Aorta (tissue), 5 donors: Measurements from ENCODE around the gene CENPV. TPM values are rescaled to one million over a fixed set of nuclear protein-coding genes. Genes with fewer than 3 reads are reported as not detected.
A peak's percentile ranks its signal among the peaks of the same experiment; 100 is the strongest.

Experiments
- ATAC-seq: fragments of 200-7000 bp; cut with Tn5 transposase; one replicate; pipeline ENCODE4 v1.9.1; 2022; ENCODE audit warnings: moderate library complexity; ENCODE audit not compliant: low FRiP score
- DNase-seq, 2 donors: peaks; one replicate each; pipeline ENCODE4 v3.0.0-alpha.2; 2020
- H3K27ac ChIP-seq, 2 donors: one replicate each; pipeline ENCODE4 v1.5.1; 2013; ENCODE audit warnings: low read length in 2 of 2, mild to moderate bottlenecking in 2 of 2, moderate library complexity in 2 of 2, control low read depth in 1 of 2, inconsistent platforms in 1 of 2, low read depth in 1 of 2
- H3K27me3 ChIP-seq, 2 donors: one replicate each; pipeline ENCODE4 v1.6.1; 2013; ENCODE audit warnings: control low read depth in 1 of 2, low read length in 1 of 2, mild to moderate bottlenecking in 1 of 2, moderate library complexity in 1 of 2; ENCODE audit not compliant: insufficient read depth in 2 of 2, control insufficient read depth in 1 of 2
- H3K36me3 ChIP-seq, 2 donors: one replicate each; pipeline ENCODE4 v1.6.1; 2013; ENCODE audit warnings: control low read depth in 1 of 2, low read length in 1 of 2, mild to moderate bottlenecking in 1 of 2; ENCODE audit not compliant: insufficient read depth in 2 of 2, control insufficient read depth in 1 of 2
- H3K4me1 ChIP-seq, 2 donors: one replicate each; pipeline ENCODE4 v1.6.1; 2013; ENCODE audit warnings: low read length in 2 of 2, control low read depth in 1 of 2, mild to moderate bottlenecking in 1 of 2, moderate library complexity in 1 of 2; ENCODE audit not compliant: insufficient read depth in 2 of 2, control insufficient read depth in 1 of 2
- H3K4me3 ChIP-seq, 2 donors: one replicate each; pipeline ENCODE4 v1.5.1; 2013; ENCODE audit warnings: low read length in 2 of 2, control low read depth in 1 of 2, mild to moderate bottlenecking in 1 of 2
- H3K9me3 ChIP-seq: one replicate; pipeline ENCODE4 v1.6.1; 2013; ENCODE audit warnings: mild to moderate bottlenecking, low read length; ENCODE audit not compliant: control insufficient read depth
- WGBS, 2 donors: extraction: QIAGEN DNeasy Blood & Tissue Kit; methylation state at CpG; one replicate each; pipeline ENCODE4 v1.1.7; 2013; 5-methylcytosine and 5-hydroxymethylcytosine counted together
- intact Hi-C, 2 donors: fragments of 100-400 bp; cut with DNase I; formaldehyde crosslinking; loops; one replicate each; pipeline versions ENCODE4 v1.14.2 to v1.15.0; 2022
- polyA plus RNA-seq, 2 donors: library from polyadenylated mRNA; stranded (reverse); fragments of 200-250 nt; gene quantifications; one replicate each; pipeline ENCODE4 v1.2.3, GENCODE V29; 2013
- total RNA-seq, 2 donors: library from RNA; stranded (reverse); fragmentation: NEBNext Ultra II Directional; extraction: Animal tissue kit (Norgen Biotek cat#: 25700); gene quantifications; one replicate each; pipeline ENCODE4 v1.2.1, GENCODE V29; 2021
- donor health status: healthy with polysubstance abuse.
- donor health status: Bipolar disorder and iron deficiency.
- donor health status: DM: no; HTN: no; CAD: no.
- donor health status: DM: no; HTN: no; CAD: no.
- donor health status: DM: yes; HTN: yes; CAD: no.

The CENPV gene
- total and polyA plus RNA-seq, 4 donors: 9.5 to 33.8 (median 21.0) TPM

GRCh38 chr17:16351831-16352230 lies 1.4 kb downstream of the CENPV start:
- Histone ChIP-seq H3K9me3 (no peaks in the 10 kb centered on the region), H3K27me3 (no peaks in the 10 kb centered on the region), H3K4me1 (peaks cover 0 to 4% of the 10 kb centered on the region in 2 donors), H3K36me3 (no peaks in the 10 kb centered on the region), H3K4me3 (peak overlapping the region; percentile 37 to 61), H3K27ac (no peak overlapping the region)
- ATAC-seq (no peak), DNase-seq (no peak)
- intact Hi-C loops: loop anchor here (5.0 to 10.0 kb wide), 3 partner anchors 65 to 137 kb away; partner anchors contain the start of genes NCOR1 (in 2 of the 2) and PIGL (in 2 of the 2)
- WGBS, 2 donors: 36 to 40% methylated on average over 10 of the region's 10 CpGs

DNA sequence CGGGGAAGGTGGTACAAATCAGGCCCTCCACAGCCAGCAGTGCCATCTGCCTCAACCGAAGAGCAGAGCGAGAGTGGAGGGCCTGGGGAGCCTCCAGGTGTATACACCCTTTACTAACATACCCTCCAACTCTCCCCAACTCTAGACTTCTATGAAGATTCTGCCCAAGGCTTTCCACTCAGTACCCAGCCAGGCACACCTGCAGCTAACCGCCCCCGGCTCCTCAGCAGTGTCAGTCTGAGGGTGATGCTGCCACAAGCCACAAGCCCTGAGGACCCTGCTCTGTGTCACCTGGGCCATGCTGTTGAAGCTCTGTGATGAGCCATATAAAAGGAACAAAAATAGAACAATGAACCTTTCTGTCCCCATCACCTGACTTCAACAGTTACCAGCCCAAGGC lies 3.8 kb downstream of the CENPV start:
- no peak for ATAC-seq
- DNase-seq: no peak
- 95 to 100% methylated on average over 5 of the region's 5 CpGs for WGBS, 2 donors
- no peak overlapping the region for H3K4me3 ChIP-seq
- H3K27me3 ChIP-seq: no peaks in the 10 kb centered on the region
- no peaks in the 10 kb centered on the region for H3K36me3 ChIP-seq
- H3K4me1 ChIP-seq: peaks cover 0 to 4% of the 10 kb centered on the region in 2 donors
- H3K27ac ChIP-seq: no peak overlapping the region
- intact Hi-C loops: no loop called here
- H3K9me3 ChIP-seq: no peaks in the 10 kb centered on the region

DNA sequence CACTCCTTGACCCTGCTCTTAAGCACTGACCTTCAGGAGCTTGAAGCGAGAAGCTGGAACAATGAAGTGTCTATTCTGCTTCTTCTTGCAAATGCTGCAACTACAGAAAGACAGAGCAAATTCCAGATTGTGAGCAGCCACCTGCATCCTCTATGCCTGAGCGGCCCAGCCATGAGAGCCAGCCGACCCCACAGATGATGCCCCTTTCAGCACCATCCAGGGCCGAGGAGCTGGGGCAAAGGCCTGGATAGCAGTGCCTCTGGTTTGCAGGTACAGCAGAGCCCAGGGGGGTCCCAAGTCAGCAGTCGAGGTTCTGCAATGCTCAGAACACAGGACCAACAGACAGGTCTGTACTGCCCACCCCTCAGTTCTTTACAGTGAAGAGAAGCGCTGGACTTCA lies 4.7 kb downstream of the CENPV start:
- DNase-seq (no peak), ATAC-seq (no peak)
- Histone ChIP-seq H3K9me3 (no peaks in the 10 kb centered on the region), H3K27me3 (no peaks in the 10 kb centered on the region), H3K4me3 (no peak overlapping the region), H3K36me3 (no peaks in the 10 kb centered on the region), H3K4me1 (peaks cover 0 to 4% of the 10 kb centered on the region in 2 donors), H3K27ac (no peak overlapping the region)
- 92 to 94% methylated on average over 6 of the region's 6 CpGs for WGBS, 2 donors
- intact Hi-C loops: no loop called here

- intact Hi-C loops: no loop called here
- ATAC-seq: no peak
- Histone ChIP-seq H3K4me1 (peaks cover 0 to 1% of the 10 kb centered on the region in 2 donors), H3K27ac (no peak overlapping the region), H3K4me3 (no peak overlapping the region), H3K9me3 (no peaks in the 10 kb centered on the region), H3K36me3 (no peaks in the 10 kb centered on the region), H3K27me3 (no peaks in the 10 kb centered on the region)
- WGBS, 2 donors: 94 to 95% methylated on average over 6 of the region's 6 CpGs
- DNase-seq: no peak
These were observed 6.5 kb downstream of the CENPV start for GRCh38 chr17:16346721-16347271.

- 78 to 82% methylated on average over 5 of the region's 5 CpGs for WGBS, 2 donors
- DNase-seq: no peak
- Histone ChIP-seq H3K9me3 (no peaks in the 10 kb centered on the region), H3K27me3 (no peaks in the 10 kb centered on the region), H3K27ac (no peak overlapping the region), H3K36me3 (no peaks in the 10 kb centered on the region), H3K4me3 (no peak overlapping the region), H3K4me1 (no peaks in the 10 kb centered on the region)
- intact Hi-C loops: no loop called here
- ATAC-seq: no peak
These were observed 7.7 kb downstream of the CENPV start for GRCh38 chr17:16345565-16345964.

DNA sequence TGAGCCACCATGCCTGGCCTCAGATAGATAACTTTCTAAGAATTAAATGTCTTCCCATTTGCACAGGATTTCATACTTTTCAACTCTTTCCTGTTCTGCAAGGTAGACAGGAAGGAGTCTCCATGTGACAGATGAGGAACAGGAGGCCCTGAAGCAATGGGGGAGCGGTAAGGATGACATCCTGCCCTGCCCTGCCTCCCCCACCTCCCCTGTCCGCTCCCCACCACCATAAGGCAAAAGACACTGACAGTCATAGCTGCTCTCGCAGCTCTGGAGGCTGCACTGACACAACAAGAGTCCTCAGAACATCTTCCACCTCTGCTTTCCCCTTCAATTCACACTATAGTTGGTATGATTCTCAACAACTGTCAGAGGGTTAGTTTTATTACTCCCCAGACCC lies 9.7 kb downstream of the CENPV start:
- Histone ChIP-seq H3K4me3 (no peak overlapping the region), H3K4me1 (no peaks in the 10 kb centered on the region), H3K27me3 (no peaks in the 10 kb centered on the region), H3K9me3 (no peaks in the 10 kb centered on the region), H3K27ac (no peak overlapping the region), H3K36me3 (no peaks in the 10 kb centered on the region)
- 95 to 97% methylated on average over 3 of the region's 3 CpGs for WGBS, 2 donors
- DNase-seq (no peak), ATAC-seq (no peak)
- intact Hi-C loops: no loop called here

DNA sequence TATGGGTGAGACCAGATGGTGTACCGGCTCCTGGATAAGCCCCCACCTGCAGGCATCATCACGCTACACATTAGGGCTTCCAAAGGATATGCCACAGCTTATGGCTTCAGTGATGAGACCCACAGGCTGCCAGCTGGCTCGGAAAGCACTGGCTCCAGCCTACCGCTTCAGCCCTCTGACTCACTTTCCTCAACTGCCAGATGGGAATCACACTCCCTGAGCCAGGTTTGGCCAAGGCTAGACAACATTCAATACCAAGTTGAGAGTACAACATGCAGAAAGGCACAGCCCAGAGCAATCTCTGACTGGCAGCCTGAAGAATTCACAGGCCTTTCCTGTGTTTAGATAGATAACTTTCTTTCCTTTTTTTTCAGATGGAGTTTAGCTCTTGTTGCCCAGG lies 10.3 kb downstream of the CENPV start:
- Histone ChIP-seq H3K27ac (no peak overlapping the region), H3K36me3 (no peaks in the 10 kb centered on the region), H3K4me3 (no peak overlapping the region), H3K27me3 (no peaks in the 10 kb centered on the region), H3K4me1 (no peaks in the 10 kb centered on the region), H3K9me3 (no peaks in the 10 kb centered on the region)
- DNase-seq (no peak), ATAC-seq (no peak)
- intact Hi-C loops: no loop called here
- 71 to 74% methylated on average over 4 of the region's 4 CpGs for WGBS, 2 donors

DNA sequence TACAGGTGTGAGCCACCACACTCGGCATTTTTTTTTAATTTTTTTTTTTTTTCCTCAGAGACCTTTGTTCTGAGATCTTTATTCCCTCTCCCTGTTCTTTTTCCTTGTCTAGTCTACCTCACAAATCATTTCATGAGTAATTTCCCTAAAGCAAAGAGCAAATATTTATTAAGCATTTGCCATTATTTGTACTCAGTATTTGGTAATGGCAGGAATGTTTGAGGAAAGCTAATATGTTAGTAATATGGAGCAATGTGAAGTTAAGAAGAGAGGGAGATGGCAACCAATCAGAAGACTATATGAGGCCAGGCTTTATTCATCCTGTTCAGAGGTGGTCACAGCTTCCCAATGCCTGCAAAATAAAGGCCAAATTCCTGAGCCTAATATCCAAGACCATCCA lies 13.3 kb downstream of the CENPV start:
- WGBS, 2 donors: 95 to 97% methylated on average over 1 of the region's 1 CpG
- Histone ChIP-seq H3K36me3 (no peaks in the 10 kb centered on the region), H3K27ac (no peak overlapping the region), H3K27me3 (no peaks in the 10 kb centered on the region), H3K4me1 (no peaks in the 10 kb centered on the region), H3K9me3 (no peaks in the 10 kb centered on the region), H3K4me3 (no peak overlapping the region)
- no peak for DNase-seq
- intact Hi-C loops: no loop called here
- ATAC-seq: no peak

- Histone ChIP-seq H3K4me1 (no peaks in the 10 kb centered on the region), H3K27me3 (no peaks in the 10 kb centered on the region), H3K27ac (no peak overlapping the region), H3K9me3 (no peaks in the 10 kb centered on the region), H3K4me3 (no peak overlapping the region), H3K36me3 (no peaks in the 10 kb centered on the region)
- intact Hi-C loops: no loop called here
- ATAC-seq (no peak), DNase-seq (no peak)
- WGBS, 2 donors: 98 to 100% methylated on average over 1 of the region's 1 CpG
These were observed 13.9 kb downstream of the CENPV start for GRCh38 chr17:16339402-16339801.
